GM12872 (cell line): ENCODE data around the gene HHIPL2.

Experiments used
- CTCF ChIP-seq: IDR thresholded peaks from 3 replicates; pipeline ENCODE4 v1.5.1; 2011; ENCODE audit warnings: low read depth, mild to moderate bottlenecking, low read length, moderate library complexity; ENCODE audit not compliant: insufficient read depth

Gene HHIPL2

GRCh38 chr1:222555992-222556615, 8.2 kb upstream of the HHIPL2 start:
- TF ChIP-seq CTCF = no peak

GRCh38 chr1:222554177-222554576, 6.3 kb upstream of the HHIPL2 start:
- TF ChIP-seq CTCF = no peak

GRCh38 chr1:222552882-222553281, 5.0 kb upstream of the HHIPL2 start:
- TF ChIP-seq CTCF = no peak

GRCh38 chr1:222547260-222547614, 667 bp downstream of the HHIPL2 start:
- TF ChIP-seq CTCF = no peak

- TF ChIP-seq CTCF = no peak
Observed at GRCh38 chr1:222546548-222547259, 1.2 kb downstream of the HHIPL2 start.

GRCh38 chr1:222546091-222546490, 1.8 kb downstream of the HHIPL2 start:
- no peak for TF ChIP-seq CTCF

GRCh38 chr1:222543817-222544216, 4.1 kb downstream of the HHIPL2 start:
- TF ChIP-seq CTCF = no peak

GRCh38 chr1:222540598-222540995, 7.3 kb downstream of the HHIPL2 start:
- no peak for TF ChIP-seq CTCF
